Panc1 (cell line): Measurements from ENCODE around the gene VIPR2.

Source experiments
- CTCF ChIP-seq: fragments of 450-650 bp; IDR thresholded peaks from 2 replicates; pipeline ENCODE4 v1.5.1; 2017; ENCODE audit warnings: mild to moderate bottlenecking
- POLR2AphosphoS5 ChIP-seq: IDR thresholded peaks from 2 replicates; pipeline ENCODE4 v1.6.1; 2012; ENCODE audit warnings: mild to moderate bottlenecking, low read depth, low read length, moderate library complexity

GRCh38 chr7:159107161-159107892 is 37.3 kb downstream of the VIPR2 start:
- TF ChIP-seq CTCF (no peak), POLR2AphosphoS5 (no peak)
